ENCODE data around the gene SFXN3.
A peak's percentile ranks its signal among the peaks of the same experiment; 100 is the strongest.

The SFXN3 gene

DNA sequence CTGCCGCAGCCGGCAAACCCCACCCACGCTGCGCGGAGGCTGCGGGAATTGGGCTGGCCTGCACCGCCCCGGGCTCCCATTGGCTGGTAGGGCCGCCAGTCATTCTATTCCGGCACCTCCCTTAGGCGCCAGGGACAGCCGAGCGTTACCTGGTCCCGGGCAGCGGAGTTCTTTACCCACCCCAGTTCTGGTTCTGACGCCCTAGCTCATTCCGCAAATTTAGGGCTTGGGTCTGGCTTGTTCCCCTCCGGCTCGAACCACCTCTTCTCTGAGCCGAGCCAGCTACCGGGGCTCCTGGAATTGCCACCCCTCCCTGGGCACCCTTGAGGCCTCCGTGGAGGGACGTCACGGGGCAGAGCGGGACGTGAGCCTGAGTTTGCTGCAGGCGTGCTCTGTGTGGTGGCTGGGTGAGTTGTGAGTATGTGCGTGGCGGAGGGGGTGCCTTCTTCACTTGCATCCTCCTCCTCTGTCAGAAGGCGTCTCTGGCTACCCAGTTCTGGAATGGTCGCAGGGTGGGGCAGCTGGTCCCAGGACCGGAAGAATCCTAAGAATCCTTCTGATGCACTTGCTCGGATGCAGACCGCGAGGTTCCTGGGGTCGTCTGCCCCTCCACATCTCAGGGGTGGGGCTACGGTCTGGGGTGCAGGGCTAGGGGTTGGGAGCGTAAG, at the start of gene SFXN3, which contains the start of gene PDZD7:
SFXN3 (plus strand) TSS at position 107 of the 668 bp plus-strand sequence. CDS start 3,461 bp downstream, outside the sequence.
PDZD7 (minus strand) TSS at position 2 of the 668 bp plus-strand sequence. CDS start 910 bp downstream, outside the sequence.
- peak; percentile 89 to 94 for DNase-seq

- no peak for DNase-seq
Measured at GRCh38 chr10:100982916-100983830, 47.9 kb upstream of the SFXN3 start.

DNA sequence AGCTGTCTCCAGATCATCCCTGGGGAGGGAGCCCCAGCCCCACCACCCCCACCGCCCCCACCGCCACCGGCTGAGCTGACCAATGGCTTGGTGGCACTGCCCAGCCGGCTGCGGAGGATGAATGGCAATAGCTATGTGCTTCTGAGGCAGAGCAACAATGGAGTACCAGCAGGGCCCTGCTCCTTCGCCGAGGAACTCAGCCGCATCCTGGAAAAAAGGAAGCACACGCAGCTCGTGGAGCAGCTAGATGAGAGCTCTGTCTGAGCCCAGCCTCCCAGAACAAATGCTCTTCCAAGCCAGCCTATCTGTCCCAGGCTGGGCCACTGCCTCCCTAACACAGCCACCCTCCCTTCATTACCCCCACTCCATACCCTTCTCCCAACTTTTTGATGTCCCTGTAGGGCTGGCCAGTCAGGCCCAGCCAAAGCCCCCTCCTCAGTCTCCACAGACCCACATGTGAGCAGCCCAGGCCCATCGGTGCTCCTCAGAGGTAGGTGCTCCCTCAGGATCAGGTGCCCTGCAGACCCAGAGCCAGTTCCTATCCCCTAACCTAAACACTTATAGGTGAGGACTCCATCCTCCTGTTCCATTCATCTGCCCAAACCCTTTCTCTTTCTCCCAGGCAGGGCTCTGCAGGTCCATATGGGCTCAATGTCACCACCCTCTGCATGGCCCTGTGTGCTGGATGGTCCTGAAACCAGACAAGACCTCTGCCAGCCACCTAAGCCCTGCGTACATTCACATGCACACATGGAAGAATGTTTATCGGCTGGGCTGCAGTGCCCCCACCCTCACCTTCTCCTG, 47.0 kb upstream of the SFXN3 start:
- no peak for DNase-seq

DNA sequence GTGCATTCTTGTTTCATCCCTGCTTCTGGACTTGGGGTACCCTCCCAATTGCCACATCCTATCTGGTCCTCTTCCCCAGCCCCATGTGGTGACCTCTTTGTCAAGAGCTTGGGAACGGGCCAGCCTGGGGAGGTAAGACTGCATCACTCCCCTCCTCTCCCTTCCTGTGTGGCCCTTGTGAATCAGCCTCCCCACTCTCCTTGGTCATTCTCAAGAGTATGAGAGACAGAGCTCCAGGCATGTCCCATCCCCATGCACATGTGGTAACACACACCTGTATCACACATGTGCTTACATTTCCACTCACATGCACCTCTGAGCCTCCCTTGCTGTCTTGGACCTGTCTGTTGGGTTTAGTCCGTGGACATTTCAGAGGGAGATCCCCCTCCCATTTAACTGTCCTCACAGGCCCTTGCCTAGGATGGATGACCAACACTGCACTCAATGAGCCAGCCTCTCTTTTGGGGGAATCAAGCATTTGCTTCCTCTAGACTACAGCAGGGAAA, 46.3 kb upstream of the SFXN3 start:
- DNase-seq, result no peak

DNA sequence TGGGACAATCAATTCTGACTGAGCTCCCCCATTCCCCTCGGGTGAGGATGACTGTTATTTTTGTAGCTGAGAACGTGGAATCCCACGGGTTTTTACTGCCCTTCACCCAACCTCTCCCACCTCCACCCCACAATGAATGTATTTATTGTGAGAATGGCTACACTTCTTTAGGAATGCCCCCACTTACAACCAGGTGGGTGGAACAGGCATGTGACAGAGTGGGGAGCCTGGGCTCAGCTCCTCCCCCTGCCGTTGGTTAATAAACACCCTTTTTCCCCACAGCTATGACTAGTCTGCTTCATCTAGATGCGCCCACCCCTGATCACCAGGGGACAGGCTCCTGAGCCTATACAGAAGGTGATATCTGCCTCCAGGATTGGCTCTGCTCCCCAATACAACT, 45.7 kb upstream of the SFXN3 start:
- no peak for DNase-seq

DNA sequence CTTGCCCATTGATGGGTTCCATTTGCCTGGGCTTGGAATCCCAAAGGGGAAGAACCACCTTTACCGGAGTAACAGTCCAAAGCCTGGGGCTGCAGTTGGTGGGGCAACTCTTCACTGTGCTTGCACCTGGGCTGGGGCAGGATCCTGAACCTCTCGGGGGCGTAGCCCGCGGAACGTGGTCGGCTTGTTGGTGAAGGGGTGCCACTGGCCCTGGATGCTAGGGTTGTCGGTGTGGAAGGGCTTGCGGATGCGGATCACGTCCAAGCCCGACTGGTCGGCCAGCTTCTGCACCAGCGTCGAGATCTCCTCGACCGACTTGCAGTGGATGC, 44.4 kb upstream of the SFXN3 start:
- DNase-seq, result no peak

DNA sequence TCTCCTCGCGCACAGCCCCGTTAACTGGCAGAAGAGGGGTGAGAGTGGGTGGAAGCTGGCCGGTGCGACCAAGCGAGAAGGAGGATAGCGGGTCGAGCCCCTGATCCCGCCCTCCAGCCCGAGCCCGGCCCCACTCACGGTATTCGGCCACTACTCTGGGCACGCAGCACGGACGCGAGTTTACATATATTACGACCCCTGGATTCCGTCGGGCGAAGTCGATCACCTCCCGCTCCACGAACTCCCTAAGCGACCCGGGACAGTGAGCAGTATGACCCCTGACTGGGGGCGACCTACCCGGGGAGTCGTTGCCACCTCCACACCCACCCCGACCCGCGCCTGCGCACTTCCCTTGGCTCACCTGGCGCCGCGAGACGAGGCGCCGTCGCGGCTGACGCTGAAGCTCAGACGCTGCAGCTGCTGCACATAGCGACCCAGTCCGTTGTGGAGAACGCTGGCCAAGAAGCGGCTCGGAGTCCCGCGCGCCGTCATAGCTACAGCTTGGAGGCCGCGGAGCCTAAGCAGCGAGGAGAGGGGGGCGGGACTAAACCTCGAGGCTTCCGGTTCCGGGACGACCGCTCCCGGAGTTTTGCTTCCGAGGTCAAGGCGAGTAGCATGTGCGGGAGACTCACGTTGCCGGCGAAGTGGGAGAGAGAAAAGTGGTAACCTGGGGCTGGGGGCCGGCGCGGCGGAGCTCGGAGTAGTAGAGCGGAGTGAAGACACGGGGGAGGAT, 43.9 kb upstream of the SFXN3 start, which contains the start of the genes MRPL43 and TWNK:
MRPL43 (minus strand) TSS at position 546 of the 733 bp plus-strand sequence; CDS start at position 492, 54 bp downstream.
TWNK (plus strand) TSS at position 592 of the 733 bp plus-strand sequence. CDS start 668 bp downstream, outside the sequence.
- peak; percentile 54 to 82 for DNase-seq

DNA sequence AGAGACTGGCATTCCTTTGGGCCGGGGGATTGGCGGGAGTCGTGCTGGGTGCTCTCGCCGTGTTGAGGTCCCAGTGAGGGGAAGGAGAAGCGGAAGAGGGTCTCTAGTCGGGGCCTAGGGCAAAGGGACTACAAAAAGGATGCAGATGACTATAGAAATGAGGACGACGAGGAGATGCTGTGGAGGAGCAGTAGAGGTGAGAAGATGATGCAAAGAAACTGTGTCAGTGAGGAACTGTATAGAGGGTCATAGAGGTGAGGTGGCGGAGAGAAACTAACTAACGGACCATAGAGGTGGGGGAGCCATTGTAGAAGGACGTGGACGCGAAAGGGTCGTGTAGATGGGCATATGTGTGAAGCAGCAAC, 43.4 kb upstream of the SFXN3 start:
- DNase-seq, result no peak

DNA sequence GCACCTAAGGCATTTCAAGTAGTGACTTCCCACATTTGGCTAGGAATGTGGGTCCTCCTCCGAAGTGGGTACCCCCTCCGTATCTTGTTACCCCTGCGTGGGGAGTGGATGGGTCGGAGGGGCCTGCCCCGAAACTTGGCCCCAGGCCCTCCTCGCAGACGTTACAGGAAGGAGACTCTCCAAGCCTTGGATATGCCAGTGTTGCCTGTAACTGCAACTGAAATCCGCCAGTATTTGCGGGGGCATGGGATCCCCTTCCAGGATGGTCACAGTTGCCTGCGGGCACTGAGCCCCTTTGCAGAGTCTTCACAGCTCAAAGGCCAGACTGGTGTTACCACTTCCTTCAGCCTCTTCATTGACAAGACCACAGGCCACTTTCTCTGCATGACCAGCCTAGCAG, 42.9 kb upstream of the SFXN3 start:
- DNase-seq, result no peak

DNA sequence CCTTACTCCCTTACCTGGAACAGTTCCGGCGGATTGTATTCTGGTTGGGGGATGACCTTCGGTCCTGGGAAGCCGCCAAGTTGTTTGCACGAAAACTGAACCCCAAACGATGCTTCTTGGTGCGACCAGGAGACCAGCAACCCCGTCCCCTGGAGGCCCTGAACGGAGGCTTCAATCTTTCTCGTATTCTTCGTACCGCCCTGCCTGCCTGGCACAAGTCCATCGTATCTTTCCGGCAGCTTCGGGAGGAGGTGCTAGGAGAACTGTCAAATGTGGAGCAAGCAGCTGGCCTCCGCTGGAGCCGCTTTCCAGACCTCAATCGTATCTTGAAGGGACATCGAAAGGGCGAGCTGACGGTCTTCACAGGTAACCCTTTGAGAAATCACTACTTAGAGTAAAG, 41.9 kb upstream of the SFXN3 start:
- no peak for DNase-seq

GRCh38 chr10:100993986-100994708, 36.9 kb upstream of the SFXN3 start:
- DNase-seq, result peak; percentile 52 to 55

- DNase-seq, result no peak
Measured at GRCh38 chr10:100995181-100995580, 35.9 kb upstream of the SFXN3 start.

- DNase-seq, result no peak
Measured at GRCh38 chr10:100996678-100997359, 34.2 kb upstream of the SFXN3 start.

GRCh38 chr10:100997360-100998182, 33.5 kb upstream of the SFXN3 start:
- peak; percentile 70 to 79 for DNase-seq

GRCh38 chr10:100998183-100998990, 32.6 kb upstream of the SFXN3 start:
- peak; percentile 92 to 95 for DNase-seq

DNA sequence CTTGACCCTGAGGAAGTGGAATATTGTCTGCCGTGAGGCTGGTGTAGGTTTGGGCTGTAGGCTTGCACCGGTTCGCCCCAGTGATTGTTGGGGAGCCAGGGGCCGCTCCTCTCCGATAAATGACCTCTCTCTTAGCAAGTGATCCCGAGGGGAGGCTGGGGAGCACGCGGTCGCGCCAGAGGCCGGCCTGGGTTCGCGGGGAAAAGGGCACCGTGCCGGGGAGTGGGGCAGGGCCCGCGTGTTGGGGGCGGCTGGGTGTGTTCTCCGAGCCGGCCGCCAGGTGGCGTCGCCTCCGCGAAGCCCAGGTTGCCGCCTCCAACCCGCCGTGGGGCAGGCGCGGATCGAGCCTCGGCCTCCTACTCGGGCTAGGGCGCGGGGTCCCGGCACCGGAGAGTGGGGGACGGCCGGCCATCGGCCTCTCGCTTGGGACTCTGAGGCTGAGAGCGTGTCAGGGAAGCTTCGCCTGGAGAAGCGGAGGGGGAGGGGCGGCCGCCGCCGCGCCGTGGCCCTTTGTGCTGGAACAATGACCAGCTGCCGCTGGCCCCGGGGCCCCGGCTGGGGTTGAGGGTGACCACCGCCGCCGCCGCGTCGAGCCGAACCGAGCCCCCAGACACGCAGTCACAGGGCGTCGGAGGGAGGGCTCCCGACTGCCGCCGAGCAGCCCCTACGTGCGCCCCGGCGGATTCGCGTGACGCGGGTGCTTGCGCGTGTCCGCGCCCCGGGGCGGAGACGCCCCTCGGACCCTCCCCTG, 31.9 kb upstream of the SFXN3 start:
- DNase-seq, result peak; percentile 61 to 79

GRCh38 chr10:100999742-101000126, 31.3 kb upstream of the SFXN3 start, which contains the start of gene LZTS2:
Gene LZTS2 (plus strand): TSS chr10:100999808. CDS start chr10:101002539, 2,731 bp downstream.
- peak in 1 of 2 donors; percentile 76 for DNase-seq
